CD4-positive, CD25-positive, alpha-beta regulatory T cell (primary cell): Measurements from ENCODE around the gene TMEM17. TPM values are rescaled to one million over a fixed set of nuclear protein-coding genes. Genes with fewer than 3 reads are reported as not detected.

Source experiments
- ATAC-seq, 2 donors: fragments of 150-1000 bp; cut with Tn5 transposase; one replicate each; pipeline ENCODE4 v1.10.0; 2021; ENCODE audit warnings: low read depth in 2 of 2, moderate number of reproducible peaks in 2 of 2, moderate library complexity in 1 of 2
- DNase-seq, 3 donors: peaks; one replicate each; pipeline versions ENCODE4 v3.0.0 to v3.0.0-alpha.2; 2012 to 2022; ENCODE audit warnings: mixed read lengths in 1 of 3
- H3K27ac ChIP-seq: one replicate; pipeline ENCODE4 v1.7.0; 2013; ENCODE audit warnings: mild to moderate bottlenecking, low read length; ENCODE audit not compliant: insufficient read depth, poor library complexity, severe bottlenecking
- H3K27me3 ChIP-seq: one replicate; pipeline ENCODE4 v1.7.0; 2013; ENCODE audit warnings: low read length; ENCODE audit not compliant: control insufficient read depth, insufficient read depth
- H3K36me3 ChIP-seq: one replicate; pipeline ENCODE4 v1.7.0; 2013; ENCODE audit warnings: mild to moderate bottlenecking, low read length, moderate library complexity; ENCODE audit not compliant: control insufficient read depth, insufficient read depth
- H3K4me1 ChIP-seq: 2 replicates; pipeline ENCODE4 v1.7.0; 2013; ENCODE audit warnings: mild to moderate bottlenecking, low read length; ENCODE audit not compliant: insufficient read depth, control insufficient read depth, poor library complexity, severe bottlenecking
- H3K4me3 ChIP-seq: one replicate; pipeline ENCODE4 v1.7.0; 2013; ENCODE audit warnings: low read depth, mild to moderate bottlenecking, low read length, moderate library complexity
- H3K9me3 ChIP-seq, 2 experiments: 1 replicate in 1 of 2; 2 replicates in 1 of 2; pipeline ENCODE4 v1.7.0; 2013; ENCODE audit warnings: low read length in 2 of 2, mild to moderate bottlenecking in 1 of 2, moderate library complexity in 1 of 2; ENCODE audit not compliant: control insufficient read depth in 2 of 2
- H3K27ac Mint-ChIP-seq, 3 donors: one replicate each; pipeline ENCODE4 v1.8.0; 2020 to 2022; ENCODE audit warnings: mild to moderate bottlenecking in 3 of 3, mixed read lengths in 3 of 3, moderate library complexity in 2 of 3
- H3K27me3 Mint-ChIP-seq: one replicate; pipeline ENCODE4 v1.8.0; 2022; ENCODE audit warnings: mild to moderate bottlenecking, mixed read lengths
- H3K36me3 Mint-ChIP-seq: one replicate; pipeline ENCODE4 v1.8.0; 2020; ENCODE audit warnings: mixed read lengths
- H3K4me1 Mint-ChIP-seq, 4 donors: one replicate each; pipeline ENCODE4 v1.8.0; 2020 to 2022; ENCODE audit warnings: mixed read lengths in 4 of 4, mild to moderate bottlenecking in 1 of 4
- H3K4me3 Mint-ChIP-seq, 4 donors: one replicate each; pipeline ENCODE4 v1.8.0; 2020 to 2022; ENCODE audit warnings: mild to moderate bottlenecking in 4 of 4, mixed read lengths in 4 of 4, moderate library complexity in 3 of 4
- H3K9me3 Mint-ChIP-seq, 7 donors: one replicate each; pipeline ENCODE4 v1.8.0; 2020 to 2022; ENCODE audit warnings: mixed read lengths in 7 of 7, mild to moderate bottlenecking in 3 of 7, moderate library complexity in 2 of 7
- polyA plus RNA-seq, 4 donors: library from polyadenylated mRNA; unstranded; fragments of 300-500 nt; fragmentation: Illumina TruSeq; gene quantifications; one replicate each; pipeline ENCODE4 v1.2.3, GENCODE V29; 2021
- total RNA-seq: library from RNA; stranded (reverse); gene quantifications from one replicate; pipeline ENCODE4 v1.2.3, GENCODE V29; 2022

Gene TMEM17
- total and polyA plus RNA-seq, 5 donors from 2014 or later, result not detected

GRCh38 chr2:62458206-62458641 is 47.8 kb downstream of the TMEM17 start:
- H3K36me3 ChIP-seq, result no peaks in the 10 kb centered on the region
- H3K4me1 ChIP-seq, result peaks cover 8% of the 10 kb centered on the region
- peaks cover 7% of the 10 kb centered on the region for H3K27me3 ChIP-seq
- Mint-ChIP-seq H3K4me1 (peaks cover 0 to 6% (median under 1%) of the 10 kb centered on the region in 4 donors), H3K27me3 (peaks cover 11% of the 10 kb centered on the region), H3K9me3 (no peaks in the 10 kb centered on the region), H3K27ac (no peak overlapping the region), H3K4me3 (peak overlapping the region in 1 of 4 donors; percentile 61), H3K36me3 (no peaks in the 10 kb centered on the region)
- DNase-seq (no peak), ATAC-seq (no peak)
- H3K27ac ChIP-seq, result no peak overlapping the region
- no peaks in the 10 kb centered on the region for H3K9me3 ChIP-seq
- no peak overlapping the region for H3K4me3 ChIP-seq

- peaks cover 11% of the 10 kb centered on the region for H3K27me3 Mint-ChIP-seq
- H3K27ac Mint-ChIP-seq, result no peak overlapping the region
- Histone ChIP-seq H3K9me3 (no peaks in the 10 kb centered on the region), H3K27ac (no peak overlapping the region), H3K27me3 (peaks cover 7% of the 10 kb centered on the region), H3K4me1 (peaks cover 8% of the 10 kb centered on the region), H3K4me3 (no peak overlapping the region), H3K36me3 (no peaks in the 10 kb centered on the region)
- ATAC-seq (no peak), DNase-seq (no peak)
- H3K4me3 Mint-ChIP-seq, result peak overlapping the region in 2 of 4 donors; percentile 46 to 61
- peaks cover 0 to 6% (median under 1%) of the 10 kb centered on the region in 4 donors for H3K4me1 Mint-ChIP-seq
- H3K9me3 Mint-ChIP-seq, result no peaks in the 10 kb centered on the region
- H3K36me3 Mint-ChIP-seq, result no peaks in the 10 kb centered on the region
Measured at GRCh38 chr2:62457556-62457955, 48.4 kb downstream of the TMEM17 start.

DNA sequence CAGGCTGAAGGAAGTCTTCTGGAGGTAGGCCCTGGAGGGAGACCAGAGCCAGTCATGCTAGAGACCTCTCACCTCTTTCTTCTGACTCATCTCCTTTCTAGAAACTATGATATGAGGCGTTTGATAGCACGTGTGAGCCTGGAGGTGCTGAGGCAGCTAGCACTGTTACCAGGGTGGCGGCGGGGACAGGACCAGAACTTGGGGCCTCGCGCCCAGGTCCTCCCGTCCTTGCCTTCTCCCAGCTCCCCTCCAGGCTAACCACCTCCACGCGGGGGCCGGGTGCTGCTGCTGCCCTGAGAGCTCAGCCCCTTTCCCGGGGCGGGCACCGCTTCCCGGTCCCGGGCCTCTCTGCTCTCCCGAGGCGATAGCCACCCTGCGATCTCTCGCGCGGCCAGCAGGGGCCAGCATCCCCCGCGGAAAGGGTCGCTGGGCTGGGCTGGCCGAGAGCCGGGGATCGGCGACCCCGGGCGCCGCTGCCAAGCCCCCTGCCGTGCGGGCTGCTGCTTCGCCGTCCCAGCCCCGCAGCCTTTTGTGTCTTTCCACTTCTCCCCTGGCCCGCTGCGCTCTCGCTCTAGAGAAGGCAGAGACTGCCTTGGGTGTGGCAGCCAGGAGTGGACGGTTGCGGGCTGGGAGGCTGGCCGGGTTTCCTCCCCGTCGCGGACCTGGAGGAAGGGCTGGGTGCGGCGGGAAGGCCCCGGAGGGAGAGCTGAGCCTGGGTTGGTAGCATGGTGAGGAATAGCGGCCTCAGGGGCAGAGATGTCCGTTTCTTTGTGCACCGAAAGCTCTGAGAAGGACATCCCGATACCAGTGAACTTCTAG is 49.1 kb downstream of the TMEM17 start:
- Mint-ChIP-seq H3K4me1 (peaks cover 0 to 6% (median under 1%) of the 10 kb centered on the region in 4 donors), H3K4me3 (peak overlapping the region in 2 of 4 donors; percentile 19 to 61), H3K36me3 (no peaks in the 10 kb centered on the region), H3K27me3 (peaks cover 11% of the 10 kb centered on the region), H3K9me3 (no peaks in the 10 kb centered on the region), H3K27ac (no peak overlapping the region)
- H3K27me3 ChIP-seq, result peaks cover 7% of the 10 kb centered on the region
- H3K4me3 ChIP-seq, result no peak overlapping the region
- H3K27ac ChIP-seq, result no peak overlapping the region
- peaks cover 8% of the 10 kb centered on the region for H3K4me1 ChIP-seq
- ATAC-seq, result peak; percentile 67 to 78
- peak; percentile 27 to 55 (median 39) for DNase-seq
- no peaks in the 10 kb centered on the region for H3K9me3 ChIP-seq
- no peaks in the 10 kb centered on the region for H3K36me3 ChIP-seq

DNA sequence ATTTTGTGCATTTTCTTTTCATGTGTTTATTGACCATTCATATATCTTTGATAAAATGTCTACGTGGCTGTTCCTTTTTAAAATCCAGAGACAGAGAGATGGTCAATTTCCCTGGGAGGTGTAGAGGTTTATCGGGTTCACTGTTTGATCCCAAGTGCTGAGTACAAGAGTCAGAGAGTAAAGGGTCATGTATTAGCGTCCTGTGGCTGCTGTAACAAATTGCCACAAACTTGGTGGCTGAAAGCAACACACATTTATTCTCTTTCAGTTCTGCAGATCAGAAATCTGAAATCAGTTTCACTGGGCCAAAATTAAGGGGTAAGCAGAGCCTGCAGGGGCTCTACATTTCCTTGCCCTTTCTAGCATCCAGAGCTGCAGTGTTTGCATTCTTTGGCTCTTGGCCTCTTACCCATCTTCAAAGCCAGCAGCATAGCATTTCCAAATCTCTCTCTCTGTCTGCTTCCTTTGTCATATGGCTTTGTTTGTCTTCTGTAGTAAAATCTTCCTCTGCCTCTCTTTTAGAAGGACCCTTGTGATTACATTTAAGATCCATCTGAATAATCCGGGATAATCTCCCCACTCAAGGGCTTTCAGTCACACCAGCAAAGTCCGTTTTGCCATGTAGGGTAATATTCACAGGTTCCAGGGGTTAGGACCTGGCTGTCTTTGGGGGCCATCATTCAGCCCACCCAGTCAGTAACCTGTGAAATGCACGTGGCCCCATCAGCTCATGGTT is 49.9 kb downstream of the TMEM17 start:
- no peak for ATAC-seq
- Mint-ChIP-seq H3K4me1 (peaks cover 0 to 6% (median under 1%) of the 10 kb centered on the region in 4 donors), H3K9me3 (no peaks in the 10 kb centered on the region), H3K4me3 (no peak overlapping the region), H3K36me3 (no peaks in the 10 kb centered on the region), H3K27ac (no peak overlapping the region), H3K27me3 (peaks cover 11% of the 10 kb centered on the region)
- no peak overlapping the region for H3K27ac ChIP-seq
- peaks cover 8% of the 10 kb centered on the region for H3K4me1 ChIP-seq
- H3K27me3 ChIP-seq, result peaks cover 7% of the 10 kb centered on the region
- H3K36me3 ChIP-seq, result no peaks in the 10 kb centered on the region
- no peak for DNase-seq
- no peaks in the 10 kb centered on the region for H3K9me3 ChIP-seq
- H3K4me3 ChIP-seq, result no peak overlapping the region

DNA sequence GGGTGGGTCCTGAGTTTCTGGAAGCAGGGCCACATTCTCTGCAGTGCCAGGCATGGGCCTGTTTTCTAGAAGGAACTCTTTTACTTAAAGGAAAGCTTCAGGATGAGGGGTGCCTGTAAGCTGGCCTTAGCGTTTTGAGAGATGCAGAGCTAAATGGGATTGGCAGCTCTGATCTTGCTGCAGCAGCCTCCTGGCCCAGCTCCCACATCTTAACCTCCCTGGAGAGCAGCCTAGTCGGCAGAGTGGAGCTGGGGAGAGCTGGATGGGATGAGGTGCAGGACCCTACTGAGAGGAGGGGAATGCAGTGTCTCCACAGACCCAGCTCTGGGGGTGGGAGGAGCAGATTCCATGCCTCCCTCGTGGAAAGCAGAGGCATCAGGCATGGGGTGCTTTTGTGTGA is 52.0 kb downstream of the TMEM17 start:
- no peaks in the 10 kb centered on the region for H3K9me3 ChIP-seq
- H3K36me3 ChIP-seq, result no peaks in the 10 kb centered on the region
- peaks cover 7% of the 10 kb centered on the region for H3K27me3 ChIP-seq
- DNase-seq (no peak), ATAC-seq (no peak)
- H3K4me1 ChIP-seq, result peaks cover 8% of the 10 kb centered on the region
- no peak overlapping the region for H3K4me3 ChIP-seq
- Mint-ChIP-seq H3K36me3 (no peaks in the 10 kb centered on the region), H3K4me1 (peaks cover 0 to 6% (median under 1%) of the 10 kb centered on the region in 4 donors), H3K9me3 (no peaks in the 10 kb centered on the region), H3K27me3 (peaks cover 11% of the 10 kb centered on the region), H3K4me3 (no peak overlapping the region), H3K27ac (no peak overlapping the region)
- H3K27ac ChIP-seq, result no peak overlapping the region

DNA sequence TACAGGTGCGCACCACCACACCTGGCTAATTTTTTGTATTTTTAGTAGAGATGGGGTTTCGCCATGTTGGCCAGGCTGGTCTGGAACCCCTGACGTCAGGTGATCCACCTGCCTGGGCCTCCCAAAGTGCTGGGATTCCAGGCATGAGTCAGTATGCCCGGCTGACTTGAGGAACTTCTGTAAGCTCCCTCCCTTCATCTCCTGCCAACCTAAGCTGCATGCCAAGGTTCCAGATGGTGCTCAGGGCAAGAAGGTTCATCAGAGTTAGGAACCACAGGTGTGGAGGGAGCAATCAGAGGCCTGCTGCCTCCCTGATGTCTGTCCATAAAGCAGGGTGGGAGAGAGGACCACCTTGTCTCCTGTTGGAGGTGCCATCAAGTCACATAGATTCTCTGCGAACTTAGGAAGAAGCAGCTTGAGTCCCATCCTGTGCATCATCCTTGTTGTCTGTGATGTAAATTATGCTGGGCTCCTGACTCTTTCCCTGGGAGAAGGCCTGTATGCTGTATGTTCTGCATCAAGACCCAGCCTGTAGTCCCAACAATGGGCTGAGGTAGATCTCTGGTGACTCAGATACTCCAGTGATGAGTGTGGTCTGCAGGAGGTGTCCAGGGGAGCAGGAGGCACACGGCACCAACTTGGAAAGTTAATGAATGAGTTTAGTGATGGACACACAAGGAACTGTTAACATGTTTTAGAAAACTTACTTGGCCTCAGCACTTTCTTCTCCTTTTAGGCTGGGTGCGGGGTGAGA is 53.1 kb downstream of the TMEM17 start:
- Histone ChIP-seq H3K9me3 (no peaks in the 10 kb centered on the region), H3K27ac (no peak overlapping the region), H3K4me3 (no peak overlapping the region), H3K4me1 (peaks cover 8% of the 10 kb centered on the region), H3K36me3 (no peaks in the 10 kb centered on the region), H3K27me3 (peaks cover 7% of the 10 kb centered on the region)
- DNase-seq (no peak), ATAC-seq (no peak)
- Mint-ChIP-seq H3K27ac (no peak overlapping the region), H3K27me3 (peaks cover 11% of the 10 kb centered on the region), H3K36me3 (no peaks in the 10 kb centered on the region), H3K4me1 (peaks cover 0 to 4% (median under 1%) of the 10 kb centered on the region in 4 donors), H3K4me3 (no peak overlapping the region), H3K9me3 (no peaks in the 10 kb centered on the region)

DNA sequence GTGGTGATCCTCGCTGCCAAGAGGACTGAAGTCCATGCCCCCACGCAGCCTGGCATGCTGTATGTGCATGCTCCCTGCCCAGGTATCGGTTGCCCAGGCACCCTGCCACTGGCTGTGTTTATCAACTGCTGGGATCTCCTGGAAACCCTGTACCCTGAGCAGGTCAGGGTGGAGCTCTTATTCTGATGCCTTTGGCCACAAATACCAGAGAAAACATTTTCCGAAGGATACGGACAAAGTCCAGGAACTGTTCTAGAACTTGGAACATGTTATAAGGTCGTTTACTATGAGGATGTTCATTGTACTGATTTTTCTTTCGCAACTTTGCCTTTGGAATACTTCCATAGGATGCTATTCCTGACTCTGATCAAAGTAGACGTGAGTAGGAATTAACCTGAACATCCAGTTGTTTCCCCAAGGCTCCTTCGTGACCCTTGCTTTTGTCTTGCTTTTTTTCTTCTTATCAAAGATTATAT is 55.2 kb downstream of the TMEM17 start:
- Mint-ChIP-seq H3K27ac (no peak overlapping the region), H3K27me3 (peaks cover 12% of the 10 kb centered on the region), H3K36me3 (no peaks in the 10 kb centered on the region), H3K9me3 (no peaks in the 10 kb centered on the region), H3K4me1 (no peaks in the 10 kb centered on the region), H3K4me3 (no peak overlapping the region)
- ATAC-seq (no peak), DNase-seq (no peak)
- Histone ChIP-seq H3K36me3 (no peaks in the 10 kb centered on the region), H3K27me3 (no peaks in the 10 kb centered on the region), H3K4me3 (no peak overlapping the region), H3K27ac (no peak overlapping the region), H3K4me1 (no peaks in the 10 kb centered on the region), H3K9me3 (no peaks in the 10 kb centered on the region)
